Fibroblast of lung (primary cell): ENCODE results near the gene ZNF546. TPM values are rescaled to one million over a fixed set of nuclear protein-coding genes. Genes with fewer than 3 reads are reported as not detected.

Experiments used
- DNase-seq, 2 donors: peaks; one replicate each; pipeline versions ENCODE4 v3.0.0 to v3.0.0-alpha.2; 2010; ENCODE audit warnings: low read depth in 2 of 2
- H2AFZ ChIP-seq: 2 replicates; pipeline ENCODE4 v1.5.1; 2012; ENCODE audit warnings: low read length, control low read depth, inconsistent platforms
- H3K27ac ChIP-seq: 2 replicates; pipeline ENCODE4 v1.5.1; 2011; ENCODE audit warnings: low read length, control low read depth; ENCODE audit not compliant: insufficient read depth
- H3K27me3 ChIP-seq: 2 replicates; pipeline ENCODE4 v1.5.1; 2011; ENCODE audit warnings: mild to moderate bottlenecking, low read length; ENCODE audit not compliant: control insufficient read depth, insufficient read depth
- H3K36me3 ChIP-seq: 2 replicates; pipeline ENCODE4 v1.5.1; 2011; ENCODE audit warnings: low read length; ENCODE audit not compliant: control insufficient read depth, insufficient read depth
- H3K4me1 ChIP-seq: 2 replicates; pipeline ENCODE4 v1.5.1; 2011; ENCODE audit warnings: low read length; ENCODE audit not compliant: control insufficient read depth, insufficient read depth; ENCODE audit errors: extremely low read depth
- H3K4me2 ChIP-seq: 2 replicates; pipeline ENCODE4 v1.5.1; 2011; ENCODE audit warnings: low read length, control low read depth; ENCODE audit not compliant: insufficient read depth; ENCODE audit errors: extremely low read depth
- H3K4me3 ChIP-seq, 4 experiments: fragments of 200-600 bp in 1 of 4; sonication (generic) in 1 of 4; replicated peaks in 1 of 4; 2 replicates each; pipeline ENCODE4 v1.5.1; 2011 to 2016; ENCODE audit warnings: low read length in 4 of 4, low read depth in 3 of 4, mild to moderate bottlenecking in 3 of 4, control low read depth in 2 of 4, inconsistent platforms in 1 of 4, mixed read lengths in 1 of 4; ENCODE audit not compliant: insufficient read depth in 1 of 4; ENCODE audit errors: control extremely low read depth in 1 of 4
- H3K79me2 ChIP-seq: 2 replicates; pipeline ENCODE4 v1.5.1; 2012; ENCODE audit warnings: mild to moderate bottlenecking, low read length, inconsistent platforms; ENCODE audit not compliant: control insufficient read depth, insufficient read depth
- H3K9ac ChIP-seq: 2 replicates; pipeline ENCODE4 v1.5.1; 2011; ENCODE audit warnings: mild to moderate bottlenecking, low read length, control low read depth; ENCODE audit not compliant: insufficient read depth
- H3K9me3 ChIP-seq: 2 replicates; pipeline ENCODE4 v1.5.1; 2012; ENCODE audit warnings: low read depth, low read length; ENCODE audit not compliant: control insufficient read depth, insufficient read depth
- H4K20me1 ChIP-seq: 2 replicates; pipeline ENCODE4 v1.5.1; 2011; ENCODE audit warnings: low read length; ENCODE audit not compliant: control insufficient read depth, insufficient read depth; ENCODE audit errors: extremely low read depth
- EZH2 ChIP-seq: IDR thresholded peaks from 2 replicates; pipeline ENCODE4 v1.5.1; 2012; ENCODE audit warnings: low read length, control low read depth, mild to moderate bottlenecking; ENCODE audit errors: missing control alignments
- polyA plus RNA-seq, 2 donors: library from polyadenylated mRNA; depleted of rRNA in 1 of 2; stranded (reverse) in 1 of 2; unstranded in 1 of 2; fragments of >200 nt; gene quantifications; 2 replicates each; pipeline ENCODE4 v1.2.1, GENCODE V29; 2011 to 2012; ENCODE audit warnings: missing spikeins in 1 of 2
- total RNA-seq: library from RNA; depleted of rRNA; stranded (reverse); fragments of >200 nt; gene quantifications from 2 replicates; pipeline ENCODE4 v1.2.1, GENCODE V29; 2014
- TF ChIP-seq, protein P1 (sequence below), 2 donors: IDR thresholded peaks in 1 of 2; conservative IDR thresholded peaks in 1 of 2; 1 replicate in 1 of 2; 2 replicates in 1 of 2; pipeline ENCODE4 v1.5.1; 2011 to 2012; ENCODE audit warnings: low read length in 2 of 2, control low read depth in 1 of 2, inconsistent platforms in 1 of 2, low read depth in 1 of 2, mild to moderate bottlenecking in 1 of 2

Gene ZNF546
- total and polyA plus RNA-seq, 2 donors (not counting 1 experiment from before 2014, with no cell fraction given): 1.6 to 15.7 TPM

DNA sequence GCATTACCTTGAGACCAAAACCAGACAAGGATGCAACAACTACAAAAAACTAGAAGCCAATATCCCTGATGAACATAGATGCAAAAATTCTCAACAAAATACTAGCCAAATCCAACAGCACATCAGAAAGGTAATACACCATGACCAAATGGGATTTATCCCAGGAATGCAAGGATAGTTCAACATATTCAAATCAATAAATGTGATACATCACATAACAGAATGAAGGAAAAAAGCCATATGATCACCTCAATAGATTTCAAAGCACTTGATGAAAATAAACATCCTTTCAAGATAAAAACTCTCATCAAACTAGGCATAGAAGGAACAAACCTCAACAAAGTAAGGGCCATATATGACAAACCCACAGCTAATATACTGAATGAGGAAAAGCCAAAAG, 10.2 kb upstream of the ZNF546 start:
- Histone ChIP-seq H3K79me2 (no peaks in the 10 kb centered on the region), H3K27me3 (no peaks in the 10 kb centered on the region), H3K27ac (no peak overlapping the region), H2AFZ (no peak overlapping the region), H3K4me1 (no peaks in the 10 kb centered on the region), H3K4me3 (no peak overlapping the region), H3K36me3 (peaks cover 2% of the 10 kb centered on the region), H4K20me1 (no peaks in the 10 kb centered on the region), H3K9me3 (no peaks in the 10 kb centered on the region), H3K4me2 (no peak overlapping the region), H3K9ac (no peak overlapping the region)
- DNase-seq: no peak
- TF ChIP-seq, protein P1, sequence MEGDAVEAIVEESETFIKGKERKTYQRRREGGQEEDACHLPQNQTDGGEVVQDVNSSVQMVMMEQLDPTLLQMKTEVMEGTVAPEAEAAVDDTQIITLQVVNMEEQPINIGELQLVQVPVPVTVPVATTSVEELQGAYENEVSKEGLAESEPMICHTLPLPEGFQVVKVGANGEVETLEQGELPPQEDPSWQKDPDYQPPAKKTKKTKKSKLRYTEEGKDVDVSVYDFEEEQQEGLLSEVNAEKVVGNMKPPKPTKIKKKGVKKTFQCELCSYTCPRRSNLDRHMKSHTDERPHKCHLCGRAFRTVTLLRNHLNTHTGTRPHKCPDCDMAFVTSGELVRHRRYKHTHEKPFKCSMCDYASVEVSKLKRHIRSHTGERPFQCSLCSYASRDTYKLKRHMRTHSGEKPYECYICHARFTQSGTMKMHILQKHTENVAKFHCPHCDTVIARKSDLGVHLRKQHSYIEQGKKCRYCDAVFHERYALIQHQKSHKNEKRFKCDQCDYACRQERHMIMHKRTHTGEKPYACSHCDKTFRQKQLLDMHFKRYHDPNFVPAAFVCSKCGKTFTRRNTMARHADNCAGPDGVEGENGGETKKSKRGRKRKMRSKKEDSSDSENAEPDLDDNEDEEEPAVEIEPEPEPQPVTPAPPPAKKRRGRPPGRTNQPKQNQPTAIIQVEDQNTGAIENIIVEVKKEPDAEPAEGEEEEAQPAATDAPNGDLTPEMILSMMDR (conservative IDR thresholded peaks at IDR 0.05 in 1 of 2, IDR thresholded peaks at IDR 0.05 in 1 of 2; ENCODE audit: low read depth in 1 of 2, low read length in 2 of 2): no peak
- TF ChIP-seq EZH2: no peak

GRCh38 chr19:39987167-39987566, 9.7 kb upstream of the ZNF546 start:
- Histone ChIP-seq H2AFZ (no peak overlapping the region), H3K4me1 (no peaks in the 10 kb centered on the region), H3K27me3 (no peaks in the 10 kb centered on the region), H3K9ac (no peak overlapping the region), H3K36me3 (peaks cover 2% of the 10 kb centered on the region), H3K4me2 (no peak overlapping the region), H4K20me1 (no peaks in the 10 kb centered on the region), H3K4me3 (no peak overlapping the region), H3K79me2 (no peaks in the 10 kb centered on the region), H3K27ac (no peak overlapping the region), H3K9me3 (no peaks in the 10 kb centered on the region)
- no peak for TF ChIP-seq EZH2
- TF ChIP-seq, protein P1 (conservative IDR thresholded peaks at IDR 0.05 in 1 of 2, IDR thresholded peaks at IDR 0.05 in 1 of 2; ENCODE audit: low read depth in 1 of 2, low read length in 2 of 2): no peak
- no peak for DNase-seq

- H3K27ac ChIP-seq: no peak overlapping the region
- H3K4me1 ChIP-seq: no peaks in the 10 kb centered on the region
- no peaks in the 10 kb centered on the region for H3K9me3 ChIP-seq
- no peak overlapping the region for H3K9ac ChIP-seq
- DNase-seq: no peak
- no peaks in the 10 kb centered on the region for H3K27me3 ChIP-seq
- no peak overlapping the region for H2AFZ ChIP-seq
- H4K20me1 ChIP-seq: no peaks in the 10 kb centered on the region
- H3K36me3 ChIP-seq: no peaks in the 10 kb centered on the region
- no peak overlapping the region for H3K4me2 ChIP-seq
- TF ChIP-seq, protein P1 (conservative IDR thresholded peaks at IDR 0.05 in 1 of 2, IDR thresholded peaks at IDR 0.05 in 1 of 2; ENCODE audit: low read depth in 1 of 2, low read length in 2 of 2): no peak
- no peak for TF ChIP-seq EZH2
- H3K4me3 ChIP-seq: no peak overlapping the region
- H3K79me2 ChIP-seq: no peaks in the 10 kb centered on the region
These were observed 9.3 kb upstream of the ZNF546 start for GRCh38 chr19:39987596-39987995.
